Heart right ventricle (tissue), 16 donors: ENCODE measurements around the gene KRT80. TPM values are rescaled to one million over a fixed set of nuclear protein-coding genes. Genes with fewer than 3 reads are reported as not detected.

Source experiments
- ATAC-seq, 8 donors: fragments of 200-7000 bp; cut with Tn5 transposase; one replicate each; pipeline ENCODE4 v1.9.1; 2020; ENCODE audit warnings: mild to moderate bottlenecking in 8 of 8, moderate library complexity in 8 of 8, moderate number of reproducible peaks in 1 of 8
- DNase-seq, 2 donors: peaks; one replicate each; pipeline ENCODE4 v3.0.0-alpha.2; 2020
- H3K27ac ChIP-seq, 10 donors: fragments of 200-600 bp; sonication (generic) in 2 of 10; one replicate each; pipeline versions ENCODE4 v1.5.0 to v1.8.0; 2020 to 2022; ENCODE audit warnings: mild to moderate bottlenecking in 3 of 10
- H3K27me3 ChIP-seq, 7 donors: fragments of 200-600 bp; one replicate each; pipeline ENCODE4 v1.8.0; 2021 to 2022; ENCODE audit warnings: mild to moderate bottlenecking in 2 of 7
- H3K36me3 ChIP-seq, 9 donors: fragments of 200-600 bp; sonication (generic) in 1 of 9; one replicate each; pipeline versions ENCODE4 v1.5.0 to v1.8.0; 2020 to 2022; ENCODE audit warnings: mild to moderate bottlenecking in 2 of 9
- H3K4me1 ChIP-seq, 9 donors: fragments of 200-600 bp; sonication (generic) in 1 of 9; one replicate each; pipeline versions ENCODE4 v1.5.0 to v1.8.0; 2020 to 2022; ENCODE audit warnings: mild to moderate bottlenecking in 4 of 9
- H3K4me3 ChIP-seq, 10 donors: fragments of 200-600 bp; sonication (generic) in 2 of 10; one replicate each; pipeline versions ENCODE4 v1.5.0 to v1.8.0; 2020 to 2022; ENCODE audit warnings: mild to moderate bottlenecking in 7 of 10, moderate library complexity in 2 of 10
- H3K9me3 ChIP-seq, 11 donors: fragments of 200-600 bp in 10 of 11; sonication (generic) in 2 of 11; one replicate each; pipeline versions ENCODE4 v1.5.0 to v1.8.0; 2013 to 2022; ENCODE audit warnings: mild to moderate bottlenecking in 2 of 11, control low read depth in 1 of 11, moderate library complexity in 1 of 11
- CTCF ChIP-seq, 9 donors: fragments of 200-600 bp; sonication (generic) in 2 of 9; IDR thresholded peaks; one replicate each; pipeline versions ENCODE4 v1.5.0 to v1.8.0; 2021 to 2022; ENCODE audit warnings: antibody characterized with exemption in 9 of 9, mild to moderate bottlenecking in 5 of 9, moderate library complexity in 1 of 9
- WGBS, 2 donors: extraction: QIAGEN DNeasy Blood & Tissue Kit; methylation state at CpG; one replicate each; pipeline ENCODE4 v1.1.7; 2013; ENCODE audit warnings: inconsistent platforms in 1 of 2; 5-methylcytosine and 5-hydroxymethylcytosine counted together
- intact Hi-C, 10 donors: fragments of 100-400 bp; cut with DNase I; formaldehyde crosslinking; loops; one replicate each; pipeline versions ENCODE4 v1.11.1 to v1.14.2; 2022
- polyA plus RNA-seq, 2 donors: library from polyadenylated mRNA; stranded (reverse); fragments of 200-250 nt; gene quantifications; one replicate each; pipeline ENCODE4 v1.2.3, GENCODE V29; 2013
- total RNA-seq, 10 donors: library from RNA; stranded (reverse); fragmentation: NEBNext Ultra II Directional in 3 of 10; extraction: Animal tissue kit (Norgen Biotek cat#: 25700) in 3 of 10; gene quantifications; one replicate each; pipeline versions ENCODE4 v1.2.1 to v1.2.4, GENCODE V29; 2021 to 2023
- donor health status: Arrhythmogenic right ventricular cardiomyopathy.
- donor health status: ischemic (EF 13 %, LVEDD 7.1; RV severe dilation, severe dysfunction).
- donor health status: healthy with polysubstance abuse.
- donor health status: DM: no; HTN: yes; CAD: no.
- donor health status: DM: no; HTN: no; CAD: no.
- donor health status: ischemic (EF 25% LVEDD 6.9; RV normal size, moderate dysfunction).
- donor health status: ischemic (EF 25% LVEDD 5.7; RV mildly dilated, moderate dysfunction).
- donor health status: healthy.
- donor health status: DM: yes; HTN: yes; CAD: no.
- donor health status: Ischemic cardiomyopathy.
- donor health status: ischemic (EF 35%, LVEDD 5.7; RV mildly dilated, moderate dysfunction).
- donor health status: nonischemic (EF 11% LVEDD 7.7; RV severe dilation, severe dysfunction).
- donor health status: DM: yes; HTN: yes; CAD: no.
- donor health status: PGD.
- donor health status: ischemic (EF 29% LVEDD 5.4; RV normal size, mild dysfunction).
- donor health status: nonischemic (EF 23%, LVEDD 6.1; RV moderate dilation, normal function).

KRT80 gene
- total and polyA plus RNA-seq, 12 donors, result 0.07 to 0.79 (median 0.16) TPM; not detected in 1

- Histone ChIP-seq H3K27me3 (no peaks in the 10 kb centered on the region), H3K4me3 (no peak overlapping the region), H3K4me1 (peaks cover 5 to 48% (median 29%) of the 10 kb centered on the region in 9 donors), H3K9me3 (no peaks in the 10 kb centered on the region), H3K27ac (no peak overlapping the region), H3K36me3 (no peaks in the 10 kb centered on the region)
- ATAC-seq (no peak), DNase-seq (no peak)
- WGBS, 2 donors, result 86% methylated on average over 7 of the region's 7 CpGs
- no peak for TF ChIP-seq CTCF (IDR thresholded peaks at IDR 0.05)
- intact Hi-C loops, result no loop called here
Observed at GRCh38 chr12:52178443-52178842, 13.4 kb downstream of the KRT80 start.

GRCh38 chr12:52175371-52176350 is 16.2 kb downstream of the KRT80 start:
- ATAC-seq (peak in 6 of 8 donors; percentile 25 to 62 (median 41)), DNase-seq (no peak)
- Histone ChIP-seq H3K36me3 (no peaks in the 10 kb centered on the region), H3K27ac (peak overlapping the region in 8 of 10 donors; percentile 41 to 74 (median 60)), H3K9me3 (no peaks in the 10 kb centered on the region), H3K27me3 (no peaks in the 10 kb centered on the region), H3K4me1 (peaks cover 2 to 28% (median 13%) of the 10 kb centered on the region in 9 donors), H3K4me3 (no peak overlapping the region)
- peak in 7 of 9 donors; percentile 7 to 38 (median 18) for TF ChIP-seq CTCF (IDR thresholded peaks at IDR 0.05)
- intact Hi-C loops, result no loop called here
- 69 to 74% methylated on average over 20 of the region's 20 CpGs for WGBS, 2 donors

GRCh38 chr12:52173526-52173925 is 18.3 kb downstream of the KRT80 start:
- Histone ChIP-seq H3K27me3 (no peaks in the 10 kb centered on the region), H3K9me3 (no peaks in the 10 kb centered on the region), H3K36me3 (no peaks in the 10 kb centered on the region), H3K27ac (no peak overlapping the region), H3K4me1 (peaks cover 0 to 15% (median 7%) of the 10 kb centered on the region in 9 donors), H3K4me3 (no peak overlapping the region)
- ATAC-seq, result no peak
- 94 to 96% methylated on average over 20 of the region's 20 CpGs for WGBS, 2 donors
- intact Hi-C loops, result no loop called here
- no peak for TF ChIP-seq CTCF (IDR thresholded peaks at IDR 0.05)
- no peak for DNase-seq

- Histone ChIP-seq H3K4me3 (no peak overlapping the region), H3K36me3 (no peaks in the 10 kb centered on the region), H3K27me3 (no peaks in the 10 kb centered on the region), H3K4me1 (peaks cover 0 to 15% (median 7%) of the 10 kb centered on the region in 9 donors), H3K27ac (no peak overlapping the region), H3K9me3 (no peaks in the 10 kb centered on the region)
- ATAC-seq, result no peak
- DNase-seq, result no peak
- intact Hi-C loops, result no loop called here
- no peak for TF ChIP-seq CTCF (IDR thresholded peaks at IDR 0.05)
- 96 to 98% methylated on average over 17 of the region's 17 CpGs for WGBS, 2 donors
Observed at GRCh38 chr12:52172956-52173355, 18.9 kb downstream of the KRT80 start.
